Brain microvascular endothelial cell (primary cell): ENCODE measurements around the gene HDAC8.

Experiments used
- DNase-seq: peaks from one replicate; pipeline ENCODE4 v3.0.0-alpha.2; 2020
- H3K27ac ChIP-seq: fragments of 250-450 bp; sonication (Bioruptor Pico); 2 replicates; pipeline ENCODE4 v1.5.1; 2020; ENCODE audit warnings: mild to moderate bottlenecking, moderate library complexity
- H3K27me3 ChIP-seq: fragments of 250-450 bp; sonication (Bioruptor Pico); replicated peaks from 2 replicates; pipeline ENCODE4 v1.5.1; 2020; ENCODE audit warnings: mild to moderate bottlenecking
- H3K36me3 ChIP-seq: fragments of 250-450 bp; sonication (Bioruptor Pico); replicated peaks from 2 replicates; pipeline ENCODE4 v1.5.1; 2020; ENCODE audit warnings: mild to moderate bottlenecking
- H3K4me3 ChIP-seq: 2 replicates; pipeline ENCODE4 v1.5.1; 2011; ENCODE audit warnings: low read depth, mild to moderate bottlenecking, control low read depth, low read length, moderate library complexity
- in situ Hi-C: cut with HindIII; loops from 2 replicates; pipeline ENCODE4 v1.10.0; 2017; ENCODE audit warnings: low sequenced_read_pairs, low pct_ligation_motif_present
- TF ChIP-seq, protein P1 (sequence below): IDR thresholded peaks from 2 replicates; pipeline ENCODE4 v1.5.1; 2011; ENCODE audit warnings: low read depth, mild to moderate bottlenecking, moderate library complexity, low read length, control low read depth, inconsistent platforms; ENCODE audit errors: missing control alignments

The HDAC8 gene

DNA sequence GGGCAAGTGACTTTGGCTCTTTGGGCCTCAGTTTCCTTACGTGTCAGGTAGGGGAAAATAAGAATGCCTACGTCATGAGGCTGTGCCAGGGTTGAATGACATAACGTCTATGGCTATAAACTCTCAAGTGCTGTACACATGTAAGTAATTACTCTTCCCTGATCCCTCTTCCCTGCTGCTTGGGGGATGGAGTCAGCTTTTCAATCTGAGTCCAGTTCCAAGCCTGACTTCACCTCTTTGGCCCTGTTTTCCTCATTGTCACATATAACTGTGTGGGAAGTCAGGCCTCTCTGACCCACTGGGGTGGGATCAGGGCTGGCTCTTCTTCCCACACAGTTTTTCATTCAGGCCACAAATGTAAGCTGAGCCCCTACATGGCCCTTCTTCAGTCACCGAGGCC is 255.5 kb downstream of the HDAC8 start:
- no peak for DNase-seq
- TF ChIP-seq, protein P1, sequence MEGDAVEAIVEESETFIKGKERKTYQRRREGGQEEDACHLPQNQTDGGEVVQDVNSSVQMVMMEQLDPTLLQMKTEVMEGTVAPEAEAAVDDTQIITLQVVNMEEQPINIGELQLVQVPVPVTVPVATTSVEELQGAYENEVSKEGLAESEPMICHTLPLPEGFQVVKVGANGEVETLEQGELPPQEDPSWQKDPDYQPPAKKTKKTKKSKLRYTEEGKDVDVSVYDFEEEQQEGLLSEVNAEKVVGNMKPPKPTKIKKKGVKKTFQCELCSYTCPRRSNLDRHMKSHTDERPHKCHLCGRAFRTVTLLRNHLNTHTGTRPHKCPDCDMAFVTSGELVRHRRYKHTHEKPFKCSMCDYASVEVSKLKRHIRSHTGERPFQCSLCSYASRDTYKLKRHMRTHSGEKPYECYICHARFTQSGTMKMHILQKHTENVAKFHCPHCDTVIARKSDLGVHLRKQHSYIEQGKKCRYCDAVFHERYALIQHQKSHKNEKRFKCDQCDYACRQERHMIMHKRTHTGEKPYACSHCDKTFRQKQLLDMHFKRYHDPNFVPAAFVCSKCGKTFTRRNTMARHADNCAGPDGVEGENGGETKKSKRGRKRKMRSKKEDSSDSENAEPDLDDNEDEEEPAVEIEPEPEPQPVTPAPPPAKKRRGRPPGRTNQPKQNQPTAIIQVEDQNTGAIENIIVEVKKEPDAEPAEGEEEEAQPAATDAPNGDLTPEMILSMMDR: no peak
- Histone ChIP-seq H3K4me3 (no peak overlapping the region), H3K27ac (no peak overlapping the region), H3K36me3 (no peaks in the 10 kb centered on the region), H3K27me3 (peaks cover 8% of the 10 kb centered on the region)
- in situ Hi-C loops: no loop called here

DNA sequence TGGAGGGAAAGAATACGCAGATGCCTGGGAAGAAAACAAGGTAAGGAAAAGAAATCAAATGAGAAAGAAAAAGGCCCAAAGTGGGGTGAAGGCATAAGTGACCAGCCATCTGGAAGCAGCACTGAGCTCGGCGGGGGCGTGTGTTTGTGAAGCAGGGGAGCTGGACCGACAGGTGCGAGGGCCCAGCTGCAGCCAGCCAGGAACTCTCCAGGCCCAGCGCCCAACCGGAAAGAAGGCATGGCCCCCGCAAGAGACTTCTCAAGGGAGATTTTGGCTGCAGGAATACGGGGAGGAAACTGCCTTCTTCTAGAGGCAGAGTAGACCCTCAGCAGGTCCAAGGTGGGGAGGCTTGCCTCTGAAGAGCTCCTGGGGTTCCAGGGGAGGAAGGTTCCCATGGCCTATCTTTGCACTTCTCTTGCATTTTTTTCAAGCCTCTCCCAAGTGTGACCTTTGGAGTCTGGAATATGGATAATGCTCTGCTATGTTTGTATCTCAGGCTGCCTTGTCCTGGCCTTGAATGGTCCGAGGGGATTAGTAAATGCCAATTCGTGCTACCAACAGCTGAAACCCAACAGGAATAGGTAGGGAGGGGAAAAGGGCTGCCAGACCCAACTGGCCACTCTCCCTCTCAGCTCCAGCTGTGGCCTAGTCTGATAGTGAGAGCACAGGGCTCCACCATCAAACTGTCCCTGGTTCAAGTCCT is 256.1 kb downstream of the HDAC8 start:
- Histone ChIP-seq H3K27me3 (peaks cover 8% of the 10 kb centered on the region), H3K27ac (no peak overlapping the region), H3K36me3 (no peaks in the 10 kb centered on the region), H3K4me3 (no peak overlapping the region)
- TF ChIP-seq, protein P1: no peak
- in situ Hi-C loops: no loop called here
- DNase-seq: no peak

DNA sequence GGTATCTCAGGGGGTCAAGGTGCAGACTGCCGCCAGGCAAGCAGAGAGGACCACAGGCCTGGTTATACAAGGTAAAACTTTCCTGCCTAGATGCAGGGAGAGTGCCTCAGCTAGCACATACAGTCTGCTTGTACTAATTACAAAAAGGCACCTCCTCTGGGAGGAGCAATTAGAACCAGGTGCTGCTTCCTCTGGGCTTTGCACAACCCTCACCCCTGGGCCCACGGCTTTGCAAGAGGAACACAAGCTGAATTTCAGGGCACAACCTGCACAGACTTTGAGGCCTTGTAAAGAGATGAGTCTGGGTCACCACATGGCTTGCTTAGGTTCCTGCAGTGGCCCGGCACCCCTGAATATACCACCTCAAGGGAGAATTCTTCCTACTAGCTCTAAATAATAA is 257.8 kb downstream of the HDAC8 start:
- Histone ChIP-seq H3K4me3 (no peak overlapping the region), H3K27me3 (peaks cover 5% of the 10 kb centered on the region), H3K27ac (no peak overlapping the region), H3K36me3 (no peaks in the 10 kb centered on the region)
- in situ Hi-C loops: no loop called here
- TF ChIP-seq, protein P1: no peak
- DNase-seq: no peak

DNA sequence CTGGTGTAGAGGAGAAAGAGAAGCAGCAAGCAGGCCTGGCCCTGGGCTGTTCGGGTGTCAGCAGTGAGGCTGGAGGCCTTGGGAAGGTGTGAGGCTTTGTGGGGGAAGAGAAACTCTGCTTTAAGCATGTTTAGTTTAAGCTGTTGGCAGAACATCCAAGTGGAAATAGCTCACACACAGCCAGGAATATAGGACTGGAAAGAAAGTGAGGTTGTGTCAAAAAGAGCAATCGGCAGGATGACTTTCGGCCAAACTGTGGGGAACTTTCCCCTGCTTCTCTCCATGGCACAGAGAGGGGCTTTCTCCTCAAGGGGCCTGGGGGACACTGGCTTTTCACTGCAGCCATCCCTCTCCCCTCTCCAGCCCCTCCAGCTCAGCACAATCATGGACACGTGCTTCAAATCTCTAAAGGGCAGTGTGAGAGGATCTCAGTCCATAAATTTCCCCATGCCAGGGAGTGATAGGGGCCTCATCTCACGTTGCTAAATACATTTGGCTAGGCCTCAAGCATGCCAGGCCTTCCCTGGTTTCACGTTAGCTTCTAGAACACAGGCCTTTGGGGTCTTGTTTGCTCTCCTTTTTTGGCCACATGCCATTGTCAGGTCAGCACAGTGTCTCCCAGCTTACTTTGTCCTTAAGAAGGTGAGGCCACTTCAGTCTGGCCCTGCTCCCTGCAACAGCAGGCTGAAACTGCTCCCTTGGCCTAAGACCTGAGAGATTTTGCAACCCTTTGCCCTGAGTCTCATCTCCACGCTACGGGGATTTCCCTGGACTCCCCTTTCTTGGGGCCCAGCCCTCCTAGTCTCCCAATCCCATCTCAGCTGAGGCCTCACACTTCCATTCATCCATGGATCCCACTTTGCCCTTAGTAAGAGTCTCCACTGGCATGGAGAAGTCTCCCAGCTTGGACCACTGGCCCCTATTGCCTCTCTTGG is 258.7 kb downstream of the HDAC8 start:
- in situ Hi-C loops: no loop called here
- no peak overlapping the region for H3K27ac ChIP-seq
- no peak for DNase-seq
- H3K36me3 ChIP-seq: no peaks in the 10 kb centered on the region
- TF ChIP-seq, protein P1: no peak
- peaks cover 14% of the 10 kb centered on the region for H3K27me3 ChIP-seq
- no peak overlapping the region for H3K4me3 ChIP-seq

DNA sequence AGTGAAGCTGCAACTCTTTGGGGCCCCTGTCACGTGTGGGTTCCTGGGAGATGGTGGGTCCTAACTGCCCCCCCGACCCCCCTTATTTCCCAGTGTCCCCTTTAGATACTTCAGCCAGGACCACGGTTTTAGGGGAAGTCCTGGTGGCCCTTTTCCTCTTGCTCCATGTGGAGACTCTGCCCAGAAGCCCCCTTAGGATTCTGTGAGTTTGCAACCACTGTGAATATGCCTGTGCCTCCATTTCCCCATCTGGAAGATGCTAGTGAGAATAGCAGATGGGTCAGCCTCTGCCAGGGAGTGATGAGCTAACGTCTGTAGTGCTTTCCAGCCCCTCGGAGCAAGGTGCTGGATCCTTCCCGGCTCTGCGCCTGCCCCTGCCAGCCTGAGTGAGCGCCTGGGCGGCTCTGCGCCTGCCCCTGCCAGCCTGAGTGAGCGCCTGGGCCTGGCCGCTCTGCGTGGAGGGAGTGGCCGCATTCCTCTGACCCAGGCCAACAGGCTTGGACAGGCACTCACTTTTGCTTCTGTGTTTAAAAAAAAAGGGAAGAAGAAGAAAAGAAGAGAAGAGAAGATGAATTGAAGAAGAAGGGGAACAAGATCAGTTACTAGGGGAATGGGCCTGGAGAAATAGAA is 260.2 kb downstream of the HDAC8 start:
- no peaks in the 10 kb centered on the region for H3K36me3 ChIP-seq
- no peak overlapping the region for H3K4me3 ChIP-seq
- in situ Hi-C loops: no loop called here
- H3K27me3 ChIP-seq: peaks cover 28% of the 10 kb centered on the region
- H3K27ac ChIP-seq: no peak overlapping the region
- DNase-seq: no peak
- TF ChIP-seq, protein P1: no peak
